Measurements from ENCODE around the gene POLR3A.

POLR3A gene

DNA sequence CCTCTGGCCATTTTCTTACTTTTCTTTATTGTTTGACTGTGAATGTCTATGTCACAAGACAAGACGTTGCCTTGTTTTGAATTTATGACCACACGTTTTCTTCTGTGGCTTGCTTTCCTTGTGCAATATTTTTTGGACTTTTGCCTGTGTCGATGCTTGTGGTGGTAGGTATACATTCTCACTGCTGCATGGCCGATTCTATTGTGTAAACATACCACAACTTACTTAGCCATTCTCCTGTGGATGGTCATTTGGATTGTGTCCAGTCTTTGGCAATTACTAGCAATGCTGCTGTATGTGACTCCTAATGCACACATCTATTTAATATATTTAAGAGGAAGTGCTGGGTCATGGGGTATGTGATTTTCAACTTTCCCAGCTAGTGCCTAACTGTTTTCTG is 84.8 kb downstream of the POLR3A start:
- DNase-seq (ENCODE audit: low read depth, low spot score) = no peak

DNA sequence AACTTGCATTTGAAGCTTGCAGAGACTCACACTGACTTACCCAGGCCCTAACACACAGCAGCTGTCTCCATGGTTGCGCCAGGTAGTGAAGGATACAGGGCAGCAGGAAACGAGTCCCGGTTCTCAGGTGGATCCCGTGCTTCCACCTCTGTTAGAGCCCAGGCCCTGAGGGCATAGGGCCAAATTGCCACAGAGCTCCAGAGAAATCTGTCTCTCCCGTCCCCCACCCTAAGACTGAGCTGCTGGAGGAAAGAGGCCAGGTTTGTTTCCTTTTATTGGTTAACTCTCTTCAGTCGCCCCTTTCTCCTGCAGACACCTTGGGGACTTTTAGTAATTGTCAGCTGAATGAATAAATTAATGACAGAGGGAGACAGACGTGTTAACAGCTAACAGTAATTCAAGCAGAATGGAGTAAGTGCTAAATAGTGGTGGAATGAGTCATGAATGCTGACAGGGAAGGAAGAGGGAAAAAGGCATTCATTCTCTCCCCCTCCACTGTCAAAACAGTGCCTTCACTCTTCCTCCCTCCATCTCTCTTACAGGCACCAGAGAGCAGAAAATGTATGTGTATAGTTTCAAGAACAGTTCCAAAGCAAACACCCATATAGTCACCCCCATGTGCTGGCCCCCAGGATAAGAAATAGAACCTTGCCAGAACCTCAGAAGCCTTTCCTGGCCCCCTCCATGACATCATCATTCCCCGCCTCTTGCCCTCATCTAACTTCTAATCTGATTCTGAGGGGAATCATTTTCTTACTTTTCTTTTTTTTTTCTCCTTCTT is 86.0 kb downstream of the POLR3A start:
- DNase-seq (ENCODE audit: low read depth, low spot score) = no peak

DNA sequence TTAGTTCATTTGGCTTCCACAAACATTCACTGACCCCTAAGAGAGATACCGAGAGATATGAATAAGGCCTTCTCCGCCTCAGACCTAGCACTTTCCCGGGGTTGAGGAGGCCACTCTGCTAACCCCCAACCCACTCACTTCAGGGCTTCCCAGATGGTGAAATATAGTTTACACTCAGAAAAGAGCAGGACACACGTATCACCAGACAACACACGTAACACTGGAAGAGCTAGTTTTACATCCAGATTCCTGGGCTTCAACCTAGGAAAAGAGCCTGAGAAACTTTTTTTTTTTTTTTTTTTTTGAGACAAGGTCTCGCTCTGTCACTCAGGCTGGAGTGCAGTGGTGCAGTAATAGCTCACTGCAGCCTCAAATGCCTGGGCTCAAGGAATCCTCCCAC is 87.5 kb downstream of the POLR3A start:
- DNase-seq (ENCODE audit: low read depth, low spot score) = no peak

DNA sequence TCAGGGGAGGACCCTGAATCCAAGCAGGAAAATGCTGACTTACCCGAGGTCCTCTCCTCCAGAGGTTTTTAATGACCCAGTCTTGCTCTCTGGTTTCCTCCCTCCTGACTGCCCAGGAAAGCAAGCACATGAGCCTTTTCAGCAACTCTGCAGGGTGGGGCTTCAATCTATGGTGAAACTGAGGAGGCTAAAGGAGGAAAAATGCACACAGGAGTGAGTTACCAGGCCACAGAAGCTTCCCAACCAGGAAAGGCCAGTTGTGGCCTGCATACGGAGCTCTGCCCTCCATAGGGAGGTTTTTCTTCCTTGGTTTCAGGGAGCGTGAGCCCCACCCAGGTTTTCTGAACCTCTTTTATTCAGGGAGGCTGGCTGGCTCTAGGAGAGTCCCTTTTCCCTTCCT is 88.7 kb downstream of the POLR3A start:
- no peak for DNase-seq (ENCODE audit: low read depth, low spot score)

DNA sequence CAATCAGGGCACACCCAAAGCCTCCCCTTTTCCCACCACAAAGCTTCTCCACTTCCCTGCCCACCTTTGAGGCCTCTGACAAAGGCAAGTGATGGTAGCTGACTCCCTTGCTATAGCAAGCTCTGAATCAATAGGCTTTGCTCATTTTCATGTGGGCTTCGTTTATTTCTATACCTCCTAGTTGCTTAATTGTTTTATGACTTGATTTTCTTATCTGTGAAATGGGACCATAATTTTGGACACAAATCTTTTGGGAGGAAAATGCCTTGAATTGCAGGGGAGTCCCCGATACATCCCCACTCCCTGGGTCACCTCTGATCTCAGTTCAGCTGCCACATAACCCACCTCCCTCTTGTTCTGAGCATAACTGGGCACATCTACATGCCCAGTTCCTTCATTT is 89.1 kb downstream of the POLR3A start:
- DNase-seq (ENCODE audit: low read depth, low spot score) = no peak

DNA sequence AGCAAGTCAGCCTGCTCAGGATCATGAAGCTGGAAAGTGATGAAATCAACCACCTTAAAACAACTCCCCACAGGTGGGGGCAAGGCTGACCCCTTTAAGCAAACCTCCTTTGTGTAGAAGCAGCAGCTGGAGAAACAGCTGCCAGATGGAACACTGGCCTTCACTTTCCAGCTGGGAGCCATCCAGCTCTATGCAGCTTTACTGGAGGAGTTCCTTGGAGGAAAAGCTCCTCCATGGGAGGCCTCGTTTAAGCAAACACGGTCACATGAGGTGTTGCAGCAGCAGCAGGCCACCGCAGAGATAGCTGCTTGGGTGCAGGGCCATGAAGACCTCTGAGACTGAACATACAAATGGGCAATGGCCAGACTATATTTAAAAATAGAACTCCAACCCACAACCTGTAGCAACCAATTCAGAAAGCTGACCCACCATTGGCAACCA is 89.7 kb downstream of the POLR3A start:
- DNase-seq (ENCODE audit: low read depth, low spot score) = peak; percentile 91

DNA sequence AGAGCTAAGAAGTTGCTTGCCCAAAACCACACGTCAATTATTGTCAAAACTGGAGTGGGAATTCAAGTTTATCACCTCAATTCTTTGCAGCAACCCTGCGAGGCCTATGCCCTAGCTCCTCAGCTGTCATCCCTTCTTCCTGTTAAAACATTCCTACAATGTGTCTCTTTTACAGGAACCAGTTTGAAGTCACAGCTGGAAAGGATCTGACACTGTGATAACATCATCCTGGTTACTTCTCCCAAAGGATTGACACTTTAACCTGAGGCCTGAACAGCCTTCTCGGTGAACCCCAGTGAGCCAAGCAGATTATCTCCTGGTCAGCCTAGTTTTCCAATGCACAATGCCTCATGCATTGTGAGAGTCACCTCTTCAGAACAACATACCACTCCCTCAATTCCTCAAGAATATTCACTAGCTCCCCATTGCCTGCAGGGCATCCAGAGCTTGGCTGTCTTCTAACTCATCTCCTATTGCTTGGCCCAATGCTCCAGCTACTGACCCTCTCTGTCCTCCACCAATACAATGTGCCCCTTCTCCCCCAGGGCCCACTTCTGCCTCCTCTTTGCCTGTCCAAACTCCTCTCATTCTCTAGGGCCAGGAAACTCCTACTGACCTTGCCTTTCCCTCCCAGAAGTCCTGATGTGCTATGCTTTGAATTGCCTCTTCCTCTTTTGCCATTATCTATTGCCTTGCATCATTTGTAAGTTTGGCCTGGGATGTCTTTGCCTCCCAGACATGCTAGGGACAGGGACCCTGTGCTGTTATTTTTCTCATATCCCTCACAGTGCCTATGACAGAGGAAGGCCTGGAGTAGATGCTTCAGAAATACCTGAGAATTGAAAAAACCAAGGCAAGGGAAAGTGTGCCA is 92.4 kb downstream of the POLR3A start:
- no peak for DNase-seq (ENCODE audit: low read depth, low spot score)

DNA sequence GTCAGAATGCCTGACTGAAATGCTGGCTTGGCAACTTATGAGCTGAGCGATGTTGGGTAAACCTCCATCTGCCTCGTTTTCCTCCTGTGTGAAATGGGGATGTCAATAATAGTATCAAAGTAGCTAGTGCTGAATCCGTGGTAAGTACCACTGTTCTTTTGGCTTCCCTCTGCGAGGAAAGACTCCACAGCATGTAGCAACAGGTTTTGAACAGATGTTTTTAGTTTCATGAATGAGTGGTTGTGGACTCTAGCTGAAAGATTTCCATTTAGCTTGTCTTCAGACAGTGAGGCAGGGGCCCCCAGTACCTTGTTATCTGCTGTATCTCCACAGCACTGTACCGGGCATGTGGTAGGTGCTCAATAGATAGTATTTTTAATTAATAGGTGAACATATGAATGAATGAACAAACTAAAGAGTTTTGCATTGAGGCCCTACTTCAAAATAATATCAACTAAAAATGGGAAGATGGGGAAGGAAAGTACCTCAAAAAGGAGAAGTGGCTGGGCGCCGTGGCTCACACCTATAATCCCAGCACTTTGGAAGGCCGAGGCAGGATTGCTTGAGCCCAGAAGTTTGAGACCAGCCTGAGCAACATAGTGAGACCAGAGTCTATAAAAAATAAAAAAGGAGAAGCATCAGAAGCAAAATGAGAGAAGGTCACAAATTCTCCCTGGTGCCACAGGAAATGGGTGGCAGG is 97.1 kb downstream of the POLR3A start:
- DNase-seq (ENCODE audit: low read depth, low spot score) = no peak

DNA sequence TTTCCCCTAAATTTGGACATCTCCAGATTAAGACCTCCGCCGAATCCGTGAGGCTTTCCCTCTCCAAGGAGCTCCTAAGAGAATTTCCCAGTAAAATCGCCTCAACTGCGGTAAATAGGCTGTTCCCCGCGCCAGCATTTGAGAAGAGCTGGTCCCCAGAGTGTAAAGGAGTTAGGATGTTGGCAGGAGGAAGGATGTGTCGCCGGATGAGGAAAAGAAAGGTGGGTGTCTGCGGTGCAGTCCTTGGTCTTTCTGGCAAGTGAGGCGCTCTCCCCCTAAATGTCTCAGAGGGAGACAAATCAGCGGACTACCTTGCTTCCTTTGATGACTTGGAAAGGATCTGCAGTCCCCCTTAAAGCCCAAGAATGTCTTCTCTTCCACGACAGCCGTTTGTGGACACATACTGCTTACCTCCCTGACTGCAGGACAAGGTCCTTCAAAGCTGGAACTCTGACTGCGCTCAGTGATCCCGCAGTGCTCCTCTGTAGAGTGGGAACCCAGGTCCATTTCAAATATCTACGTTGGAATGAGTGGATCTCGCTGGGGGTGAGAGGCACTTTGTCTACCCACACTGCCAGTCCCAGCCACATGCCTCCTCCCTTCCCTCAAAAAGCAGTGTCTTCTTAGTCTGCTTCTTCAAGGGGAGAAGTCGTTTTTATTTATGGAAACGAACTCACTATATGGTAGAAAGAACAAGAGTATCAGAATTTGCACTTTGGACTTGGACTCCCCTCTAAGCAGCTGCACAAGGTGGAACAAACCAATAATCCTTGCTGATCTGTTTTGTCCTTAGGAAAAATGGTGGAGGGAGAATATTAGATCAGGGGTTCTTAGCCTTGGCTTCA is 101.7 kb downstream of the POLR3A start:
- DNase-seq (ENCODE audit: low read depth, low spot score) = no peak

DNA sequence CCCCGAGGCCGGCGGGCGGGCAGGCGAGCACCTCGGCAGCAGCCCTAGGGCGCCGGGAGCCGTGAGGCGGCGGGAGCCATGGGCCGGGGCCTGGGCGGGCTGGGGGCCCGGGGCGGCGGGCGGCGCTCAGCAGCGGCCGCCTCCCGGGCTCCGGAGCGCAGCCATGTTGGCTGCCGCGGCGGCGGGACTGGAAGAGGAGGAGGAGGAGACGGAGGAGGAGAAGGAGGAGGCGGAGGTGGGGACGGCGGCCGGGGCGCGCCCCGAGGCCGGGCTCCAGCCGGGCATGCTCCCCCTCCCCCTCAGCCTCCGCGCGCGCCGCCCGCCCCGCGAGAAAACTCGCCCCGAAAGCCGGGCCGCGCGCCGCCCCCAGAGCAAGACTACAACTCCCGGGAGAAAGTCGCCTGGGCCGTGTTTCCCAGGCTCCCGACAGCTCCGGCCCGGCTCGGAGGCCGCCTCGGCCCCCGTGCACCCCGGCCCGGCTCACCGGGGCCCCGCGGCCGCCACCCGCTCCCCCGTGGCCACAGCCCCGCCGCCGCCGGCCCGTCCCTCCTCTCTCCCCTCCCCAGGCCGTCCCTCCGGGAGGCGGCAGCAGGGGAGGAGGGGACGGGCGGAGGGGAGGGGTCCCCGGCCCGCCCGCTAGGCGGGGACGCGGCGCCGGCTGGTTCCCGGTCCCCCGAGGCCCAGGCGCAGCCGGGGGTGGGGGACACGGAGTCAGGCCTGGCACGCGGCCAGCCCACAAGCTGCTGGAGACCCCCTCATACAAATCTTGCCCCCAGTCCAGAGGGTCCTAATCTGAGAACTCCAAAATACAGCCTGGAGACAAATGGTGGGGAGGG is 102.5 kb downstream of the POLR3A start, which contains the start of gene DLG5:
Gene DLG5 (minus strand): TSS at position 190 of the 836 bp plus-strand sequence. CDS start 235 bp downstream, outside the sequence.
- DNase-seq (ENCODE audit: low read depth, low spot score) = no peak

DNA sequence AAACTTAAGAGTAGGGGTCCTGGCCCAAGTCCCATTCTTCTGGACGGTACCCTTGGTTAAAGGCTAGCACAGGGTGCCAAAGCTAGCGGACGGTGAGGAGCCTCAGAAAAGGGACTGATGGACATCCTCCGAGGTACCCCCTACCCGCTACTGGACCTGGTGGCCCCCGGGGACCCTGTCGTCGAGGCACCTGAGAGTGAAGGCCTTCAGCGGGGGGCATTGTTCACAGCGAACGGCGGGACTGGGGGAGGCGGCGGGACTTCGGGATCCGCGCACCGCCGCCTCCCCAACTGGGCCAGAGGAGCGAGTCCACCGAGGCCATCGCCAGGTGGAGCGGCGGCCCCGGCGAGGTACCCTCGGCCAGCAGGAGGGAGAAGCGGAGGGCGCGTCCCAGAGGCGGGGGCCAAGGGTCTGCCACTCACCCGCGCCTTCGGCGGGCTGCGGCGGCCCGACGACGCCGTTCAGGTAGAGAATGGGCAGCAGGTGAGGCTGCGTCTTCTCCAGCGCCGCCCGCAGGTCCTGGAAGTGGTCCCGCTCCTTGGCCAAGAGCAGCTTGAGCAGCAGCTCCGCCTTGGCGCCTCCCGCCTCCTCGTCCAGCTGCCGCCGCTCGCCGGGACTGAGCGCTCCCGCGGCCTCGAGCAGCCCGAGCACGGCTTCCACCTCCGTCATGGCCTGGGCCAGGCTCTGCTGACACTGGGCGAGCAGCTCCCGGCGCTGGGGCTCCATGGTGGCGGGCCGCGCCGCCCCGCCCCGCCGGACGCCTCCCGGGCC is 103.3 kb downstream of the POLR3A start:
- no peak for DNase-seq (ENCODE audit: low read depth, low spot score)

DNA sequence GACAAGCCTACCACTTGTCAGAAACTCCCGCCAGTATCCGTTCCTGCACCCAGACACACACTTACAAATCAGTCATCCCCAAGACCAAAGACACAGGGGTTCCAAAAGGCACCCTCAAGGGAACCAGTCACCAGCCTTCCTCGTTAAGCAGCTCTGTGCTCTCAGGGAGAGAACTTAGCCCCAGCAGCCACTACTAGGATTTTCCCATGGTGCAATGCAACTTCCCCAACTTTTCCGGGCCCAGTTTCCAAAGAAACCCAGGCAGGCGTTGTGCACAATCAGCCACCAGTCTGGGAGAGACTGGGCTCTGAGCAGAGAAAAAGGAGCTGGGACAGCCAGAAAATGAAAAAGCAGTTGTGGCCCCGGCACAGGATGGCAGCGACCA is 103.9 kb downstream of the POLR3A start:
- no peak for DNase-seq (ENCODE audit: low read depth, low spot score)

DNA sequence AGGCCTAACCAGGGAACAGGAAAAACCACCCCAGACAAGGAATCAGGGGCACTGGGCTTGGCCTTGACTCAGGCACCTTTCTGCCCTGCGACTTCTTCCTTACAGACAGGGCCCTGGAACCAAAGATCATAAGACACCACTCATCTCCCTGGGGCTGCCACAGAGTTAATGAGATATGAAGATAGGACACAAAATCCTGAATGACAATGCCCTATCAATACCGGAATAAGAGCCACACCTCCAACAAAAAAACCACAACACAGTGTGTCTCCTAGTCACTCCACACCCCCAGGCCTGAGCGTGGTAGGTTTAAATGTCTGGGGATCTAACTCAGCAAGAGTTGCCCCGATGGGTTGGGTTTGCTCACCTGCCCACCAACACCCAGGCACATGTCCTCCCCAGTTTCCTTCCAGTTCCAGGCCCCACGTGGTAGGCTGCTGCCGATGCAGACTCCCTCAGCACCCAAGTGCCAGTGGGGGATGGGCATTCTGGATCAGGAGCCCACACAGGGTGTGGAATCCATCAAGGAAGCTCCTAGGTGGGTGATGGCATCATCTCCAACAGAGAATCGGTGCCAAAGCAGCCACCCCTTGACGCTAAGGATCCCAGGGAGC is 106.6 kb downstream of the POLR3A start:
- DNase-seq (ENCODE audit: low read depth, low spot score) = no peak

DNA sequence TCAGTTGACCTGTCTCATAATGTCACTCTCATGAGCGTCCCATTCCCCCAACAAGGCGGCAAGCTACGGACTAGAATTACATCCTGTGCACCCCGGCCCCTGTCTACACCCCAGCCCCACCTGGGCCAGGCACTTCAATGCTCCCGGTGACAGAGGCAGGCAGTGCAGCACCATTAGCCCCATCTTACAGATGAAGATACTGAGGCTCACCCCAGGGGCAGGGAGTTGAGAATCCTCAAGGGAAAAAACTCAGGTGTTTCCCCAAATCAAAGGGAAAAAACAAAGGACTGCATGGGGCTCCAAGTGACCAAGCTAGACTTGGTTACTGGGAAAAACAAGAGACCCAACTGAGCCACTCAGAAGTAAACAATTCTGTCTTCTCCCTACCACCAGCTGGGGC is 107.3 kb downstream of the POLR3A start:
- DNase-seq (ENCODE audit: low read depth, low spot score) = no peak

DNA sequence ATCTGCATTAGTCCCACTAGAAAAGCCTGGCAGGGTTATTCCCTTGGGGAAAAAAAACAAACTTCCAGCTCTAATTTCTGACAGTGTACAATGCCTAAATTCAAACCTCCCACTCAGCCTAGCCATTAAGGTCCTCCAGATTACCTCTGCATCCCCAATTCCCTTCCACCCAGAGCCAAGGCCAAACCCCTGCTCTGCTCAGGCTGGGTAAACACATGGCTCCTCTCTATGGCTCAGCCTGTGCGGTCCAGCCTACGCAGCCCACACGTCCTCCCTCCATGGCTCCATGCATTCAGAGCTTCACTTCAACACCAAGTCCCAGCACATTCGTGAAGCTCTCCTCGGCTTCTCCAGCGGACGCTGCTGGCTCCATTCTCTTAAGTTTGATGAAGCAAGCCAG is 107.9 kb downstream of the POLR3A start:
- DNase-seq (ENCODE audit: low read depth, low spot score) = no peak

DNA sequence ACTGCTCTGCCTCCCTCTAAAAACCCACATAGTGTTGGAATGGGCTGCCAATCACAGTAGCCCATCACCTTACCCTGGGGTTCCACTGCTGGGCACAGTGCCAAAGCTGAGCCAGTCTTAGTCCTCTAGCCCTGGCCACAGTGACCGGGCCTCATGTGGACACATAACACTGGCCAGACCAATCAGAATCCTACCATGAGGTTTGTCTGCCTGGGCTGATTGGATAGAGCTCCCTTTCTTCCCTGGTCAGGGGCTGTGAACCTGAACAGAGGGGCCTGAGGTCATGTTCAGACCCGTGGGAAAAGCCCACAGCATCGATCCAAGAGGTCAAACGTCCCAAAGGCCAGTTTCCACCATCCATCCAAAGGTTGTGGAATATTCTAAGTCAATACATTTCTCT is 108.8 kb downstream of the POLR3A start:
- DNase-seq (ENCODE audit: low read depth, low spot score) = no peak

DNA sequence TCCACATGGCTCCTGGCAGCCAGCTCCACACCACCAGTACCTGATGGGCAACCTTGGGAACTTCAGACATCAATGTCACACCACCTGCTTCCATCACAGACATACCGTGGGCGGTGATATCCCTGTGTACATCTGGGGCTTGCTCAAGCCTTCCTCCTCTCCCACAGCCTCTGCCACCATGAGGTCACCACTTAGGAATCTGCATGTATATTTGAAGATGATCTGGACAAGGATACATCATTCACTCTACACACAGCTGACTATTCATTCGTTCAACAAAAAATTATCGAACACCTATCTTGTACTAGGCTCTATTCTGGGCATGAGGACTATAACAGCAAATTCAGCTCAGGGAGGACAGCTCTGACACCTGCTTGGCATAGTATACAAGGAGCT is 109.6 kb downstream of the POLR3A start:
- DNase-seq (ENCODE audit: low read depth, low spot score) = no peak

All from smooth muscle cell of the brain vasculature (primary cell).